HG03175 (cell line): Measurements from ENCODE around the gene NR2F6.

Experiments
- ATAC-seq: cut with Tn5 transposase; IDR thresholded peaks from one replicate; pipeline ENCODE4 v1.9.1; 2021; ENCODE audit warnings: mild to moderate bottlenecking, moderate library complexity; ENCODE audit not compliant: unreplicated experiment

Gene NR2F6

DNA sequence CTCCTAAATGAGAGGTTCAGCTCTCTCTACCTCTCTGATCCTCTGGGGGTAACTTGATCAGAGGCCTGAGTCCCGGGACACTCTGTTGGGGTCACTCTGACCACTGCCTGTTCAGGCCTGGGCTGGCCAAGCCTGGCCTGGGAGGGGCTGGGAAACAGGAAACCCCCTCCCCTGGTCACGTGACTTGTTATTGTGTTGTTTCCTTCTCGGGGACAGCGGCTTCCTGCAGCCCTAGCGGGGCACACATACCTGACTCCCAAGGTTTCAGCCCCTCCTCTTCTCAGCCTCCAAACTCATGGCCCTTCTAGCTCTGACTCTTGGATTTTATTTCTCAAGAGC is 18.9 kb upstream of the NR2F6 start, which contains the start of gene USHBP1:
TSS of gene USHBP1 (minus strand) at position 105 of the 339 bp plus-strand sequence. CDS start 446 bp downstream, outside the sequence.
- ATAC-seq: no peak

DNA sequence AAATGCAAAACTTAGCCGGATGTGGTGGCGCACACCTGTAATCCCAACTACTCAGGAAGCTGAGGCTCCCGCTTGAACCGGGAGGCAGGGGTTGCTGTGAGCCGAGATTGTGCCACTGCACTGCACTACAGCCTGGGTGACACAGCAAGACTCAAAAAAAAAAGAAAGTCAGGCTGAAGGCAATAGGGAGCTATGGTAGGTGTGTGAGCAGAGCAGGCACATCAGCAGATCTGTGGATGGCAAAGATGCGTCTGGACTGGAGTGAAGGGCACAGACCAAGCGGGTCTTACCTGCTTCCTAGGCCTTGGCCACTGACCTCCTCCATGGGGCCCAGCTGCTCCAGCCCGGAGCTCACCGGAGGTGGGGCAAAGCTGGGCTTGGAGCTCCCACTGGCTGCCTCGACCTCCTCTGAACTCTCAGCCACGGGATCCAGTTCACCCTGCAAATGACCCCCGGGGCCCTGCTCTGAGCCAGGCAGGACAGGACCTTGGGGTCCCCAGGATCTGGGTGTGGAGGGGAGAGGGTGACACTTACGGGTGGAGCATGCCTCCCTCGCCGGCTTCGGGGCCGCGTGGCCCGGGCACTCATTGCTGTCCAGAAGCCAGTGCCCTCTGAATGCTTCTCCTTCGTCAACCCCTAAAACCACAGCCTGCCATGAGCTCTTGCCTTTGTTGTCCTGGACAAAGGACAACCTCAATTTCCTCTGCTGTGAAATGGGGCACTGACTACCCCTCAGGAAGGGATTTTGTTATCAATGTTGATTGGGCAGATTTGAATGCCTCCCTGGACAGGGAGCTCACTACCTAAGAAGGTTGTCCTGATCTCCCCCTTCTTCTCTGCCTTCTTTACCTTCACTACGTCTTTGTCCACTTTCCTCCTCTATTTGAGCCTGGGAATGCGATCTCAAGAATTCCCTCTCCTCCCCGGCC is 18.3 kb upstream of the NR2F6 start:
- ATAC-seq: no peak

- no peak for ATAC-seq
Measured at GRCh38 chr19:17262557-17262956, 16.8 kb upstream of the NR2F6 start.

- ATAC-seq: peak; percentile 81
Measured at GRCh38 chr19:17260842-17261325, 15.2 kb upstream of the NR2F6 start.

DNA sequence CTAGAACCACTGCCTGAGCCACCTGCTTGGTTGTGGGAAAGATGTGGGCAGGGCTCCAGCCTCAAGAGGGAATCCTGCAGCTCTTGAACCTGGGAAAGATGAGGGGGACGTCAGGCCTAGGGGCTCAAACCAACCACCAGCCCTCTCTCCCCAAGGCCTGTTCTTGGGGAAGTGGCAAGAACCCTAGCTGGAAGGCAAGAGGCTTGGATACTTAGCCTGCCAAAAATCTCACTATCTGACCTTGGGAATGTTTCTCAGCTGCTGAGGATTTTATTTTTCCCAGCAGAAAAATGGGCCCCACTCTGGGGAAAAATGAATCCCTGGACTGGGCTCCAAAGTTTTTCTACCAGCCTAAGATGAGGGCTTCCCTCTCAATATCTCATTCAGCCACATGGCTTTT is 14.2 kb upstream of the NR2F6 start:
- no peak for ATAC-seq

- ATAC-seq: no peak
Measured at GRCh38 chr19:17259118-17259780, 13.5 kb upstream of the NR2F6 start.

DNA sequence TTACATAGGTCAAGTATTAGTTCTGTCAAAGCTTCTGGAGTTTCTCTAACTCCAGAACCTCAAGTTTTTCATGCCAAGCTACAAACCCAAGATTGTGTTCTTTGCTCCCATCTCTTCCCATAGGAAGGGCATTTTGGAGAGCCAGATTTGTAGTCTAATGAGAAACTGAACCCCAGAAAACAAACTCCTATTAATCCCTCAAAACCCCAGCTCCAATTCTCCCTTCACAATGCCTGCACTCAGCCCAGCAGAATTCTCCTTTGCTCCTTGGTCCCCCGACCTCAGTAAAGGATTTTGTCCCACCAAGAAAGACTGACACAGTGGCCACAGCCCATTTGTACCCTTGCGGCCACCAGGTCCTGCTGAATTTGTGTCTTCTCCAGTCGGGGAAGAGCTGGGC is 10.4 kb upstream of the NR2F6 start:
- ATAC-seq: no peak

DNA sequence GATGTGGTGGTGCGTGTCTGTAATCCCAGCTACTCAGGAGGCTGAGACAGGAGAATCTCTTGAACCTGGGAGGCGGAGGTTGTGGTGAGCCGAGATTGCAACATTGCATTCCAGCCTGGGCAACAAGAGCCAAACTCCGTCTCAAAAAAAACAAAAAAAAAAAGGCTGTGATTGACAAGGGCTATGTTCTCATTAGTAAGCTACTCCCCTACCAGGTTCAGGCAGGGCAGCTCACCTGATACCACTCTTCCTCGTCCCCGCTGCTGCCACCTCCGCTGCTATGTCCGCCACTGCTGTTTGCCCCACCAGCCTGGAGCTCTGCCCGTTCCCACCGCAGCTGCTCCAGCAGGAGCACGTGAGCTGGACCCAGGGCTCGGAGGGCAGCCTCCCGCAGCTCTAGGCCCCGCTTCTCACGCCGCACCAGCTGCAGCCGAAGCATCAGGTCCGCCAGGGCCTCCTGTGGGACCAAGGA is 9.5 kb upstream of the NR2F6 start:
- ATAC-seq: no peak

- ATAC-seq: no peak
Measured at GRCh38 chr19:17254636-17255035, 8.9 kb upstream of the NR2F6 start.

GRCh38 chr19:17249887-17250548 is 4.3 kb upstream of the NR2F6 start:
- no peak for ATAC-seq

DNA sequence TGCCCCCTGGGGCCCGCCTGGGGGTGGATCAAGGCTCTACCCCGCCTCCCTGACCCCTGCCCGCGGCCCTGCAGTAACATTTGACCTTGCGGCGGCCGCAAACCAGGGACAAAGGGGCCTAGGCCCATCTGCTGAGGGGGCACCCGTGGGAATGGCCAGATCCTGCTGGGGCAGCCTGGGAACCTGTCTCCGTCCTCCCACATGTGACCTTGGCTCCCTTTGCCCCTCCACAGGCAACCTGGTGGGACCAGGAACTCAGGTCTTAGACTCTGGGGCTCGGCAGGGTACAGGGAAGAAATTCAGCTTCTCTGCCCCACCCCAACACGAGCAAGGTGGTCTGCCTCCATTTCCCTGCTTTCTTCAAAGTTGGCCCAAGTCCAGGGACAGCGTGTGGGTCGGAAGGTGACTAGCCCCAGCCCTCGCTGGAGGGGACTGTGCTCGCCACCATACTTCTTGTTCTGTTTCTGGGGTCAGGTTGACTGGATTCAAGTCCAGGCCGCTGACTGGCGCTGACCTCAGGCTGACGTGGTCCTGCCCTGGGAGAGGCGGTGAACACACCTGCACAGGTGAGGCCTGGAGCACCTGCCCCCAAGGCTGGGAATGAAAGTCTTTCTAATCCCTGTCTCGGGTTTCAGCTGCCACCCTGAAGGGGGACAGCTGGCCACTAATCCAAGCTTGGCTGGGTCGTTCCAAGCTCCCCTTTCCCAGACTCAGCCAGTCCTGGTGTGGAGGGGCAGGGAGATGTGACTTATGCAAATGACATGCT is 2.5 kb upstream of the NR2F6 start:
- ATAC-seq: no peak

DNA sequence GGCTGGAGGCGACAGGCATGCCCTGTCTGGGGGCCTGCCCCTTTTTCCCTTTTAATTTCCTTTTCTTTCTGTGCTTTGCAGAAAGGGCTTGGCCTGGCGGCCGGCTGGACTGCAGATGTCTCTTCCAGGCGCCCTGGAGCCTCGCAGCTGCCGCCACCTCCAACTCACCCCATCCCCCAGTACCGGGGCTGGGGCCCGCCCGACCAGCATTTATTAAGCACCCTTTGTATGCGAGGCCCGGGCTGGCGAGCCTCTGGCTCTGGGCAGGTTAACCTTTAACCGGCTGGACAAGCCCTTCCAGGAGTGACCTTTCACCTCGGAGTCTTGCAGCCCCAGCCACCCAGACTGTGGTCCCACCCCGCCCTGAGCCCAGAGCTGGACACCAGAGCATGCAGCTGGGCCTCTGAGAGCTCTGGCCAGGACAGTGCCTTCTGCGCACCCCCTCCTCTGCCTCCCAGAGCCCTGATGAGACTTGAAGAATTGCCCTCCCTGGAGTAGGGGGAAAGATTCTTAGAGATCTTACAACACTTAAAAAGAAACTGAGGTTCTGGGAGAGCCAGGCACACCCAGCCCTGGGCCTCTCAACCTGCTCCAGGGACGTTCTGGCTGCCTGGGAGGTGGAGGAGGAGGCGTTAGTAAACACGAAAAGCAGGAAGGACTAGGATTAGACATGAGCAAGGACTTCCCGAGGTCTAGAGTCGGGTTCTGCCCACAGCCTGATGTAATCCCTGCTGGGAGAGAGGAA is 1.1 kb upstream of the NR2F6 start:
- ATAC-seq: no peak

DNA sequence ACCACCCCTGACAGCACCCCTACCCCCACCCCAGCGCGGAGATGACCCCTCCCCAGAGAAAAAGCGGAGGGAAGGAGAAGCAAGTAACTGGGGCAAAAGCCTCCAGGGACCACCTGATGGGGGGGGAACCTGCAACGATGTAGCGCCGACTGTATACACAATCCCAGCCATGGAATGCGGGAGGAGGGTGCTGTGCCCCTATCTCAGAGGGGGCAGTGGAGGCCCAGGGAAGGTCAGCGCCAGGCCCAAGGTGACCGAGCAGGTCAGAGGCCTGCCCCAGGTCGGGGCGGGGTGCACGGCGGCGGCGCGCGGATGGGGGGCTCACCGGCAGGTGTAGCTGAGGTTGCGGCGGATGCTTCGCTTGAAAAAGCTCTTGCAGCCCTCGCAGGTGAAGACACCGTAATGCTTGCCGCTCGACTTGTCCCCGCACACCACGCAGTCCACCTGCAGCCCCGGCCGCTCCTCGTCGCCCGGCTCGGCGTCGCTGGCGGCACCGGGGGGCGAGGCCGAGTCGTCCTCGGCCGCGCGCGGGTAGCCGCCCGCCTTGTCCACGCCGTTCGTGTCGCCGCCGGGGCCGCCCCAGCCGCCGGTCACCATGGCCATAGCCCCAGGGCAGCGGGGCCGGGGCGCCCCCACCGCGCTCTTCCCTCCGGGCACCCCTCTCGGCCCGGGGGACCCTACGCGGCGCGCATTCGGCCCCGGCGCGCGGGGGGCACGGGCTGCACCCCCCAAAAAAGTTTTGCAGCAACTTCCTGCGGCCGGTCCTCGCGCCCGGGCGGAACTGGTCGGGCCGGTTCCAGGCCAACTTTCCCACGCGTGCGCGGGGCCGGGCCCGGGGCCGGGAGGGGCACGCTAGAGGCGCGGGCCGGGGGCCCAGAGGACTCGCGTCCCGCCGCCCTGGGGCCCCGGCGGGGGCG is 843 bp downstream of the NR2F6 start:
- peak; percentile 15 for ATAC-seq

DNA sequence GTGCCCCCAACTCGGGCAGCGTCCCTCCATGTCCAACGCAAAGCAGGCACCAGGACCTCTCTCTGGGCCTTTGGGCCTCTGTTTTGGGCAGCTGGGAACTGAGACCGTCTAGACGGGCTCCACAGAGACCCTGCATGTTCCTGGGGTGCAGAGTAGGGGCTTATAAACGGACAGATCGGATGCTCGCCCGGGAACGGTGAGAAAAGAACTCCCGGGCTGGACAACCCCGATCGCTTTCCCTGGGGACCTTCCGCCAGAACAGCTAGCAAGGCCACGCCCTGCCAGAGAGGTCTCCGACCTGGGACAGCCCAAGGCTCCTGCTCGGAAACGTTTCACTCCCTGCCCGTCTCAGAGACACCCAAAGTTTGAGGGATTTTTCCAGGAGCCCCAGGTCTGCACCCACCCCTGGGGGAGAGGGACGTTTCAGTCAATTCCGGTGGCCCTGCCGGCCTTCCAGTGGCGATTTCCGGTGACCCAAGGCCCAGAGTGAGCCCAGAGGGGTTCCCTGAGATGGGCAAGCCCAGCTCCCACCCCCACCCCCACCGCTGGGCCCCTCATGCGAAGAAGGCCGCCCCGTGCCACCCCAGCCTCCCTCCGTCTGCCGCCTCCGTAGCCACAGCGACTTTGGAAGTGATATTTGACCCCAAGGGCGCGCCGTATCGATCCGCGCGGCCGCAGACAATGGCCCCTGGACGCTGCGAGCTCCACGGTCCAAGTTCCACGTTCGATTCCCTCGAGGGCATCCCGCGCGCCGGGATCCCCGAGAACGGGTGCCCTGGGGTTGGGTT is 1.7 kb downstream of the NR2F6 start:
- ATAC-seq: no peak

DNA sequence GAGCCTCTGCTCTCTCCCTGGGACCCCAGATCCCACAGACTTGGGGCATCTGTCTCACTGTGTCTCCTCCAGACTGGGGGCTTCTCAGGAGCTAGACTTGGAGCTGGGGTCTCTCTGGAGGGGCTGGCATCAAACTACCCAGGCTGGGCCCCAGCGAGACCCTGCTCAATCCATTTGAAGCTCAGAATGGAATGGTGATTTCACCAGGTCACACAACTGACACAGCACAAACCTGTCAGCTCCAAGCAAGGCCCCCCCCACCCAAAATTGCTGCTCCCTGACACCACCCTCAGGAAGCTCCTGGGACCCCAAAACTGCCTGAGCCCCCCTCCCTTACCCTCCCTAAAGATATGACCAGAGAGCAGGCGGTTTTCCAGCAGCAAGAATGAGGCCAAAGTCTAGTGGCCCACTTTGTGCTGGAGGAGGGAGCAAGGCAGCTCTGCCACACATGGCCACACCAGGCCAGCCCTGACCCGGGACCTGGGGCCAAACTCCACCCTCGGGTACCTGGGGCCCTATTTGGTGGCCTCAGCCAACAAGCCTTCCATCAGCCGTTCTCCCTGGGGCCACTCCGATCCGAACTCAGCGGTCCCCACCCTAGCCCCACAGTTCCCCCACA is 2.4 kb downstream of the NR2F6 start:
- no peak for ATAC-seq

GRCh38 chr19:17242431-17243208 is 3.1 kb downstream of the NR2F6 start:
- no peak for ATAC-seq

- ATAC-seq: no peak
Measured at GRCh38 chr19:17240826-17241399, 4.8 kb downstream of the NR2F6 start.
